GDM1 (cell line): ENCODE results near the gene XXYLT1.
"Not testable (repeated sequence)": the region's sequence is repeated elsewhere in the genome, so short reads cannot be mapped to it uniquely, and the experiment has no call there.

Source experiments
- DNase-seq: peaks from one replicate; lab custom pipeline; 2025; lab: John Stamatoyannopoulos, UW

Gene XXYLT1

GRCh38 chr3:195208183-195208582 is 62.8 kb downstream of the XXYLT1 start:
- DNase-seq, result no peak

- no peak for DNase-seq
Measured at GRCh38 chr3:195207731-195208130, 63.2 kb downstream of the XXYLT1 start.

DNA sequence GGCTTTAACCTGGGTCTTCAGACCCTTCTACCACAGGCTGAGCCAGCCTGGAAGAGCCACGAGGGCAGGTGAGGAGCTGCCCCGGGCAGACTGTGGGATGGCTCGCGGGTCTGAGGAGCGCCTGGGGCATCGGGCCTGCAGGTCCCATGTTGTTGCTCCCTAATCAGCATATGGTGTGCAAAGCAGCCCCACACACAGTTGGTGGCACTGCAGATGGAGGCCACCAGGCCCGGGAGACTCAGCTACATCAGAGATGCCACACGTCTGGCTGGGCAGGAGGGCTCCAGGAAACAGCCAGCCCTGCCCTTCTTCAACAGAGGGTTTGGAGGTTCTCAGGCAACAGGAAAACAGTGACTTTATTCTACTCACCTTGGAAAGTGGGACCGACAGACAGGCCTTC is 63.9 kb downstream of the XXYLT1 start:
- no peak for DNase-seq

DNA sequence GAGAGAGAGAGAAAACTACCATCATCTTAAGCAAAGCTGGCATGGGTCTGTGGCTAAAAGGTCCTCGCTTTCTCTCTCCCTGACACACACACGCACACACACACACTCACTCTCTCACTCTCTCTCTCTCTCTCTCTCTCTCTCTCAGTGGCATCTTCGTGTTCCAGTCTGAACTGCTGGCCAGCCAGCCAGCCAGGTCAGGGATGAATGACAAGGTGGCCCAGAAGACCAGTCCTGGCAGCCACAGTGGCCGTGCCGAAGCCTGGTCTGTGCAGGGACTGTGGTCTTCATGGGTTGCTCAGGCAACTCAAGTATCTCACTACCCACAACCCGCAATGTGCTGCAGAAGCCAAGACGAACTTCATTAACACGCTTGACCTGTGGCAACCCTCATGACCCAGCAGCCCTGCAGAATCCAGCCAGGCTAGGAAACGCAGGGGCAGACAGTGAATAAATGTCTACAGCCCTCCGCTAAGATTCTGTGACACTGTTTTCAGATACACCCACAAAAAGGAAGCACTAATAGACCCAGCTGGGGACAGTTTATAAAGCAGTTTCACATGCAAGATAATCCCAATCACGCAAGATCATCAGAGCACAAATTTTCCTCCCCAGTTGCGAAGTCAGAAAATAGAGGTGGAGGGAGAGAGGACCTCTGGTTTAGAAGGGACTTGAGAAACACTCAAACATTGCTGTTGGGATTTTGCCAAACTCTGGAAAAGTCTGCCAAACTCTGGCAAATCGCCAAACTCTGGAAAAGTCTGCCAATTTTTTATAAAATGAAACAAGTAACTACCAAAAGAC is 66.4 kb downstream of the XXYLT1 start:
- no peak for DNase-seq

DNA sequence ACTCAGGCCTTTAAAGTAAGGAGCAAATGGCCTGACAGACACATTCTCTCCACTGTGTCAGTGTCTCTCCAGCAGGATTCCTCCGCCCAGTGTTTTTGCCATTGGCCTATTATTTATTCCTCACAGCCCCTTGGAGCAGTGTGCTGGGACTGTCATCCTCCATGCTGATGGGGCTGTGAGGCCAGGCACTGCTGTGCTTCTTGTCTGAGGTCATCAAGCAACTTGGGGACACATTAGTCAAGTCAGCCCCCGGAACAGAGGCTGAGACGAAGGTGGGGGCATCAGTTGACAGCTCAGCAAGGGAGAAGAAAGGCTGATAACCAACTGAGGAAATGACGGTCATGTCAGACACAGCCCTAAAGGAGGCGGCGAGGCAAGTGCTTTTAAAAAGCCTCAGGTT is 67.4 kb downstream of the XXYLT1 start:
- no peak for DNase-seq

- DNase-seq, result no peak
Measured at GRCh38 chr3:195201295-195201694, 69.7 kb downstream of the XXYLT1 start.

DNA sequence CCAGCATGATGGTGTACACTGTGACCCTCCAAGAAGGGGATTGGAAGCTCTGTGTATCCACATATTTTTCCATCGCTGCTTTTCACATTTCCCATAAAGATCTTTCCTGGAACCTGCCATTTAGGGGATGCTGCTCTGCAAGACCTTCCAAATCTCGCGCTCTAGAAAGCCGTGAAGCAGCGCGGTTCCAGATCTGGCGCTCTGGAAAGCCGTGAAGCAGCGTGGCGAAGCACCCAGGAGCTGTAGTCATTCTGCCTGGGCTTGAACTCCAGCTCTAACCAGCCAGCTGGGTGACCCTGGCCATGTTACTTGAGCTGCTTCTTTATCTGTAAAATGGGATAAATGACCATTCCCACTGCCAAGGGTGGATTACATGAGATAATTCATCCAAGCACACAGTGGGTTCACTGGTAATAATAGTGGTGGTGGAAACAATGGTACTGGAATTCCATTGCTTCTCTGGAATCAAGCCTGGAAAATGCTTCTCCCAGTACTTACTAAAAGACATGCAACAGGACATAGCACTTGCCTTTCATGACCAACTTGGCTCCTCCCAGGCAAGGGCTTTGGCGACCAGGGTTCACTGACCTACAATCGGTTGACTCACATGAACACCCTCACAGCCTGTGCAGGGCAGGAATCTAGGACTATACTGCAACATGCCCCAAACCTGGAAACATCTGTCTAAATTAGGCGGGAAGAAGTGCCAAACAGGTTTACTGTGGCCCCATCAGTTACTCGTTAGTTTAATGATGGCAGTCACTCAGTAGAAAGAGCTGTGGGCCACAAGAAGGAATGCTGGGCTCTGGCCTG is 70.7 kb downstream of the XXYLT1 start:
- DNase-seq, result no peak

- no peak for DNase-seq
Measured at GRCh38 chr3:195198426-195199346, 72.3 kb downstream of the XXYLT1 start.

DNA sequence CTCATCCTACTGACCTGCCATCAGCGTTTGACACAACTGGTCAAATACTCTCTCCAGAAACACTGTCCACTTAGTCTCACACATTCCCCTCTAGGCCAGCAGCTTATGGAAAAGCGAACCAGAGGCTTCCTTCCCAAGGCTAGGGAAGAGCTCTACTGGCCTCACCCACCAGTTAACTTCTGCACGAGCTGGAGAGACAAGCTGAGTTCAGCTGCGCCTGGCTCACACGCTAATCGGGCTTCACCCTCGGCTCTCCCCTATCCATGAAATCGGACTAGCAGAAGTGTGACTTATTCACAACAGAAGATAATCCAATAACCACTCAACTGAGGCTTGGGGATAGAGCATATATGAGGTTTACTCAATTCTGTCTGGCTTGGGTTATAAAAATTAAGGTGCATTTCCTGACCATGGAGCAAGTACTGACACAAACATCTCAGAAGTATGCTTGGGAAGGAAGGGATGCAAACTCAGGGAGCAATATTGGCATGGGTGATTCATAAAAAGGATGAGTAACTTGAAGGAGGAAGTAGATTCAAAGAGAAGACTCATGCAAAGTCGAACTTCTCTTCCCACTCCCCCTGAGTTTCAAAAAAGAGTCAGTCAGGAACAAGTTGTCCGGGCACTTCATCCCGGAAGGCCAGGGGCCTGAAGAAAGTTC is 73.1 kb downstream of the XXYLT1 start:
- DNase-seq, result no peak

DNA sequence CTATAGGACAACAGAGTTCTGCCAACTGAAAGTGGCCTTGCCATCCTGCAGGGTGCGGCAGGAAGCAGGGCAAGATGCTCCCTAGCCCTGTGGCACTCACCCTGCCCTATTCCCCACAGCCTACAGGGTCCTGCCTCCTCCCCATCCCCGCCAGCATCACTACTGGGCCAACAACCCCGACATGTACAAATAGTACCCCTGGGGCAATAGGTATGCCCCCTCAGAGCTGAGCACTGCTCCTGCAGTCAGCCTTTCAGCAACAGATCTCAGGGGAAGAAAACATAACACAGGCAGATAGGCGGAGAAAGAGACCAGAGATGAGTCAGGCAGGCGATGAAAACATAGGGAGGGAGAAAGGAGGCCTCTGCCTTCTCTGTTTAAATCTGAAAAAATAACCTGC is 74.7 kb downstream of the XXYLT1 start:
- DNase-seq, result no peak

GRCh38 chr3:195195321-195196209 is 75.4 kb downstream of the XXYLT1 start:
- no peak for DNase-seq

DNA sequence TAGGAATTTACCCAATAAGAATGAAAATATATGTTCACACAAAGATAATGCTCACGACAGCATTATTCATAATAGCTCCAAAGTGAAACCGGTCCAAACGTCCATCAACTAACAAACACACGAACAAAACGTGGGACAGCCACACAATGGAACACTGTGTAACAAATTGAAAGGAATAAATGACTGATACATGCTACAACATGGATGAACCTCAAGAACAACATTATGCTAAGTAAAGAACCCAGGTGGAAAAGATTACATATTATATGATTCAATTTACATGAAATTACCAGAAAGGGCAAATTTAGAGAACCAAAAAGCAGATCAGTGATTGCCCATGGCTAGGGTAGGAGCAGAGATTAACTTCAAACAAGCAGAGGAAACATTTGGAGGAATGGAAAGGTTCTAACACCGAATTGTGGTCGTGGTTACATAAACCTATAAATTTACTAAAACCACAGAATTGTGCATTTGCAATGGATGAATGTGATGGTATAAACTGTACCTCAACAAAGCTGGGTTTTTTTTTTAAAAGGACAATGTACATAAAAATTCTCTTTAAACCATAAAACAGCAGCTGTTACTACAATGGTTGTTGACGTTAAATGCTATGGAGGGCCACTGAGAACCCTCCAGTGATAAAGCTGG is 76.3 kb downstream of the XXYLT1 start:
- DNase-seq, result no peak

DNA sequence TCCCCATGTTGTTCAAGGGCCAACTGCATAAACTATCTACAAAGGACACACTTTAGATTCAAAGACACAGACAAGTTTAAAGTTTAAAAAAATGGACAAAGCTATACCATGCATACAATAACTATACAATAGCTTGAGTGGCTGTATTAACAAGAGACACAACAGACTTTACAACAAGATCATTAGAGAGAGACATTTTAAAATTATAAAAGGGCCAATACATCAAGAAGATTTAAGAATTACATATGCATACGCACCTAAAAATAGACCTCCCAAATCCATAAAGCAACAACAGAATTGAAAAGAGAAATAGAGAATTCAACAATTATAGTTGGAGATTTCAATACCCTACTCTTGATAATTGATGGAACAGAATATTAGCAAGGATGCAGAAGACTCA is 79.4 kb downstream of the XXYLT1 start:
- DNase-seq, result no peak

- DNase-seq, result no peak
Measured at GRCh38 chr3:195189821-195190220, 81.1 kb downstream of the XXYLT1 start.

- no peak for DNase-seq
Measured at GRCh38 chr3:195188426-195188927, 82.5 kb downstream of the XXYLT1 start.

GRCh38 chr3:195187609-195188425 is 83.1 kb downstream of the XXYLT1 start:
- DNase-seq, result no peak

- DNase-seq, result not testable (repeated sequence)
Measured at GRCh38 chr3:195186710-195187047, 84.3 kb downstream of the XXYLT1 start.

DNA sequence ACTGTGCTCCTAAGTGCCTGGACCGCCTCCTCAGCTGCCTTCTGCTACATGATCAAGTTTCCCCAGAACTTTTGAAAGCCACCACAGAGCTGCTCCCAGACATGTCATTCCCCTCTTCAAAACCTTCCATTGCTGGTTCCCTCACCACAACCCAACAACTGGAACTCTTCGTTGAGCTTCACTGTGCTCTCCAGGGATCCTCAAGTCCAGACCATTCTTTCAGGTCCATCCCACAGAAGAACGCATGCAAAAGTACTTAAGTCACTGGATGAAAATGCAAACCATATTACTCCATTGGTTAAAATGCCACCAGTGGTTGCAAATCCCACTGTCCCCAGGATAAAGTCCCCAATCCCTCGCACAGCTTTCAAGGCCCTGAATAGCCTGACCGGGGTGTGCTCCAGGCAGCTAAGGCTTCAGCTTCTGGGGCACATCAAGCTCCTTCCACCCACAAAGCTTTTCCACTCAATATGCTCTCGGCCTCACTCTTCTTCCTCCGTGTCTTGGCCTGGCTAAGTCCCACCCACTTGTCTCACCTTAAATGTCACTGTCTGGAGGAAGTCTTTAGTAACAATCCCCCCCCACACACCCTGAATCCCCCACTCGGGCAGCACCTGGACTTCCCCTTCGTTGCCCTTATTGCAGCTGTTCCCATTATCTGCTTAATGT is 84.8 kb downstream of the XXYLT1 start:
- no peak for DNase-seq

GRCh38 chr3:195185583-195185982 is 85.4 kb downstream of the XXYLT1 start:
- DNase-seq, result no peak
